ENCODE results near the gene NFE2L1.
"Not testable (repeated sequence)": the region's sequence is repeated elsewhere in the genome, so short reads cannot be mapped to it uniquely, and the experiment has no call there.

DNA sequence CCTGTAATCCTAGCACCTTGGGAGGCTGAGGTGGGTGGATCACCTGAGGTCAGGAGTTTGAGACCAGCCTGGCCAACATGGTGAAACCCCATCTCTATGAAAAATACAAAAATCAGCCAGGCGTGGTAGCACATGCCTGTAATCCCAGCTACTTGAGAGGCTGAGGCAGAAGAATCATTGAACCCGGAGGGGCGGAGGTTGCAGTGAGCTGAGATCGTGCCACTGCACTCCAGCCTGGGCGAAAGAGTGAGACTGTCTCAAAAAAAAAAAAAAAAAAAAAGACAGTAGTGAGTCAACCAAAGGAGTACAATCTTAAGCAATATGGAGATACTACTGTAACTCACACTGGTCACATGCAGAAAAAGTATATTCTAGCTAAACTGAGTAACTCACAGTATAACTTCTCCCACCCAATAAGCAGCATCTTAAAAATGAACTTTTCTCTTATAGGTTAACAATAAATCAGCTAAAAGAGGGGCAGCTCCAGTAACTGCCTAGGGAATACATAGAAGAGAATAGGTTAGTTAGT, 25.5 kb downstream of the NFE2L1 start:
- TF ChIP-seq, protein P1, sequence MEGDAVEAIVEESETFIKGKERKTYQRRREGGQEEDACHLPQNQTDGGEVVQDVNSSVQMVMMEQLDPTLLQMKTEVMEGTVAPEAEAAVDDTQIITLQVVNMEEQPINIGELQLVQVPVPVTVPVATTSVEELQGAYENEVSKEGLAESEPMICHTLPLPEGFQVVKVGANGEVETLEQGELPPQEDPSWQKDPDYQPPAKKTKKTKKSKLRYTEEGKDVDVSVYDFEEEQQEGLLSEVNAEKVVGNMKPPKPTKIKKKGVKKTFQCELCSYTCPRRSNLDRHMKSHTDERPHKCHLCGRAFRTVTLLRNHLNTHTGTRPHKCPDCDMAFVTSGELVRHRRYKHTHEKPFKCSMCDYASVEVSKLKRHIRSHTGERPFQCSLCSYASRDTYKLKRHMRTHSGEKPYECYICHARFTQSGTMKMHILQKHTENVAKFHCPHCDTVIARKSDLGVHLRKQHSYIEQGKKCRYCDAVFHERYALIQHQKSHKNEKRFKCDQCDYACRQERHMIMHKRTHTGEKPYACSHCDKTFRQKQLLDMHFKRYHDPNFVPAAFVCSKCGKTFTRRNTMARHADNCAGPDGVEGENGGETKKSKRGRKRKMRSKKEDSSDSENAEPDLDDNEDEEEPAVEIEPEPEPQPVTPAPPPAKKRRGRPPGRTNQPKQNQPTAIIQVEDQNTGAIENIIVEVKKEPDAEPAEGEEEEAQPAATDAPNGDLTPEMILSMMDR (conservative IDR thresholded peaks at IDR 0.05) = not testable (repeated sequence)
- not testable (repeated sequence) for TF ChIP-seq EZH2 (IDR thresholded peaks at IDR 0.05; ENCODE audit: low read depth)

Measured in PC-9 (cell line).